NCI-H146 treated with DMSO at 0.1 percent for 48 hours (cell line): ENCODE measurements around the gene FEM1A.
"Not testable (repeated sequence)": the region's sequence is repeated elsewhere in the genome, so short reads cannot be mapped to it uniquely, and the experiment has no call there.

ENCODE experiments used
- DNase-seq: peaks from one replicate; lab custom pipeline; 2025; ENCODE audit not compliant: unreplicated experiment; lab: John Stamatoyannopoulos, UW

The FEM1A gene

DNA sequence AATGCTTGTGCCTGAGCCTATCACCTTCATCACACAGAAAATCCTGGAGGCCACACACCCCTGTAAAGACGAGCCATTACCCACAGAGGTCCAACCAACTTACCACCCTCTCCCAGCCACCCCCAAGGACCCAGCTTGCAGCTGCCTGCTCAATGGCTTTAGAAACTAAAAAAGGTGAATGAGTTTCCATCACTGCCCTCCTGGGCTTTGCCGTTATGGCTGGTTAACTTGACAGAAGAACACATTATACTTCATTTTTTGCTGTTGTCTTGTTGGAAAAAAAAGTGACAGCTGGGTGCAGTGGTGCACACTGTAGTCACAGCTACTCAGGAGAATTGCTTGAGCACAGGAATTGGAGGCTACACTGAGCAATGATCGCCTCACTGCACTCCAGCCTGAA, 17.4 kb upstream of the FEM1A start:
- no peak for DNase-seq

DNA sequence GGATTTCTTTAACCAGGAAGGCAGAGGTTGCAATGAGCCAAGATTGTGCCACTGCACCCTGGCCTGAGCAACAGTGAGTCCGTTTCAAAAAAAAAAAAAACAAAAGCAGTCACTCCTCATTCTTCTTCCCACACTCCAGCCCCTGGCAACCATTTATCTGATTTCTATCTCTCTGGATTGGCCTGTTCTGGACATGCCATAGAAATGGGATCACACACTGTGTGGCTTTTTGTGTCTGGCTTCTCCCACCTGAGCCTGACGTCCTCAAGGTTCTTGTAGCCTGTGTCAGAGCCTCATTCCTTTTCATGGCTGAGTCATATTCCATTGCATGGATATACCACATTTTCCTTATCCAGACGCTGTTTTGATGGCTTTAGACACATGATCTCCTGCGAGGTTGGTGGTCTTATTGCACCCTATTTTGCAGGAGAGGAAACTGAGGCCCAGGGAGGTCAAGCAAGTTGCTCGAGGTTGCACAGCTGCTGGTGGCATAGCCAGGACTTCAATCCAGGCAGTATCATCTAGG, 15.8 kb upstream of the FEM1A start:
- no peak for DNase-seq

DNA sequence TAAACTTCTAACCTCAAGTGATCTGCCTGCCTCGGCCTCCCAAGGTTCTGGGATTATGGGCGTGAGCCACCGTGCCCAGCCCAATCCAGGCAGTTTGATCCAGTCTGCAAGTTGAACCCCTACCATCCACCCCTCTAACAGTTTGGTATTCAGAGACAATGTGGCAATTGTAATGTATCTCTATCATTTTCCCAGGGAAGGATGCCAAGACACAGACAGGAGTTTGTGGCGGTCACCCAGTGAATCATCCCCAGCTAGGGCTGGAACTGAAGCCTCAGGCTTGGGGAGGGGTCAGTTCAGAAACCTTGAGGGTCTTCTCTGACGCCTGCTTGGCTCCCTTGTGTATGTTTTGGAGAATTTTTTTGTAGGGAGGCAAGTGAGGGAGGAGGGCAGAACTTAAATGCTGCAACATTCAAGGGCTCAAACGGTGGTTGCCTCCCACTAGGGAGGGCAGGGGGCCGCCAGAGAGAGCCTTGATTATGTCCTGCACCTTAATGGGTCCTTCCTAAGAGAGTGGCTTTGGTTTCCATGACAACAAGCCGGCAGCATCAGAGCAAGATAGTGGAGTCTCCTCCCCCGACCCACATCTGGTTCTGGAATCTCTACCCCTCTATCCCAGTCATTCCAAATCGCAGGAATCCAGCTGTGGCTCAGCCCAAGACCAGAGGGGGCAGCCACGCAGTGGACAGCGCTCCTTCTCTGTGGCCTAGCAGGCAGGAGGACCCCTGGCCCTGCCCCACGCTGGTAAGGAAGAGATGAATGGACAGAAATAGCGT, 14.9 kb upstream of the FEM1A start:
- DNase-seq, result no peak

DNA sequence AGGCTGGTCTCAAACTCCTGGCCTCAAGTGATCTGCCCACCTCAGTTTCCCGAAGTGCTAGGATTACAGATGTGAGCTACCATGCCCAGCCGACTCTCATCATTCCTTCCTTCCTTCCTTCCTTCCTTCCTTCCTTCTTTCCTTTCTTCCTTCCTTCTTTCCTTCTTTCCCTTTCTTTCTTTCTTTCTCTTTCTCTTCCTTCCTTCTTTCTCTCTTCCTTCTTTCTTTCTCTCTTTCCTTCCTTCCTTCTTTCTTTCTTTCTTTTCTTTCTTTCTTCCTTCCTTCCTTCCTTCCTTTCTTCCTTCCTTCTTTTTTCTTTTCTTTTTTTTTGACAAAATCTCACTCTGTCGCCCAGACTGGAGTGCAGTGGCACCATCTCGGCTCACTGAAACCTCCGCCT, 13.4 kb upstream of the FEM1A start:
- DNase-seq, result not testable (repeated sequence)

DNA sequence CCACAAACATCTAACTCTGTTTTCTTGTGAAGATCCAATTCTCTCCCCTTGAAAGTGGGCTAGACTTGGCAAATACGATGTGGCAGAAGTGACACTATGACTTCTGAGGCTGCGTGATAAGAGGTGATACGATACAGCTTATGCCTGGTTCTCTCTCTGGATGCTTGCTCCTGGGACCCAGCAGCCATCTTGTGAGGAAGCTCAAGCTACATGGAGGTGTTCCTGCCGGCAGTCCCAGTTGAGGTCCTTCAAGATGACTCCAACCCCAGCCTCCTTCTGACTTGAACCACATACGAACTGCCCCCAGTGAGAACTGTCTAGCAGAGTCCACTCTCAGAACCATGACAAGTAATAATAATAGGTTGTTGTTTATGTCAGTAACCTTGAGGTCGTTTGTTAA, 10.7 kb upstream of the FEM1A start:
- DNase-seq, result no peak

DNA sequence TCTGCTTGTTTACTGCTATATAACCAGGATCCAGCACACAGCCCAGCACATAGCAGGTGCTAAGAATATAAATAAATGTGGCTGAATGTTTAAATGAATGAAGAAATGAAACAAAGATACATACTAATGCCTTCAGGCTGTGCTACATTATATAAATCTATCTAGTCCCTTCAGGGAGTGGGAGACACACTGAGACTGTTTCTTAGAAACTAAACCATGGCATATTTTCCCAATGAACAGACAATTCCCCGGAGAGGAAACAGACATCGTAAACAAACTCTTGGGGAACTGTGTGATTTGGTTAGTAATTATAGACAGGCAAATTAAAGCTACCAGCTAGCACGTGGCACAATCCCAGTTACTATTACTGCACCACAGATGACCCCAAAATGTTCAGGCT, 9.7 kb upstream of the FEM1A start:
- DNase-seq, result no peak

DNA sequence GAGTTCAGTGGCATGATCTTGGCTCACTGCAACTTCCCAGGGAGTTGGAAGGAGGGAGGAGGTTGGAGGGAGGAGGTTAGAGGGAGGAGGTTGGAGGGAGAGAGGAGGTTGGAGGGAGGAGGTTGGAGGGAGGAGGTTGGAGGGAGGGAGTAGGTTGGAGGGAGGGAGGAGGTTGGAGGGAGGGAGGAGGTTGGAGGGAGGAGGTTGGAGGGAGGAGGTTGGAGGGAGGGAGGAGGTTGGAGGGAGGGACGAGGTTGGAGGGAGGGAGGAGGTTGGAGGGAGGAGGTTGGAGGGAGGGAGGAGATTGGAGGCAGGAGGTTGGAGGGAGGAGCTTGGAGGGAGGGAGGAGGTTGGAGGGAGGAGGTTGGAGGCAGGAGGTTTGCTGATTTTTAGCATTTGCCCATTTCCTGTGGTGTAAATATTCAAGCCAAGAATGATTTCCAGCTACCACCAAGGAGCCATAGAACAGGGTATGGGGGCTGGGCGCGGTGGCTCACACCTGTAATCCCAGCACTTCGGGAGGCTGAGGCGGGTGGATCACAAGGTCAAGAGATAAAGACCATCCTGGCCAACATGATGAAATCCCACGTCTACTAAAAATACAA, 5.0 kb upstream of the FEM1A start:
- not testable (repeated sequence) for DNase-seq

DNA sequence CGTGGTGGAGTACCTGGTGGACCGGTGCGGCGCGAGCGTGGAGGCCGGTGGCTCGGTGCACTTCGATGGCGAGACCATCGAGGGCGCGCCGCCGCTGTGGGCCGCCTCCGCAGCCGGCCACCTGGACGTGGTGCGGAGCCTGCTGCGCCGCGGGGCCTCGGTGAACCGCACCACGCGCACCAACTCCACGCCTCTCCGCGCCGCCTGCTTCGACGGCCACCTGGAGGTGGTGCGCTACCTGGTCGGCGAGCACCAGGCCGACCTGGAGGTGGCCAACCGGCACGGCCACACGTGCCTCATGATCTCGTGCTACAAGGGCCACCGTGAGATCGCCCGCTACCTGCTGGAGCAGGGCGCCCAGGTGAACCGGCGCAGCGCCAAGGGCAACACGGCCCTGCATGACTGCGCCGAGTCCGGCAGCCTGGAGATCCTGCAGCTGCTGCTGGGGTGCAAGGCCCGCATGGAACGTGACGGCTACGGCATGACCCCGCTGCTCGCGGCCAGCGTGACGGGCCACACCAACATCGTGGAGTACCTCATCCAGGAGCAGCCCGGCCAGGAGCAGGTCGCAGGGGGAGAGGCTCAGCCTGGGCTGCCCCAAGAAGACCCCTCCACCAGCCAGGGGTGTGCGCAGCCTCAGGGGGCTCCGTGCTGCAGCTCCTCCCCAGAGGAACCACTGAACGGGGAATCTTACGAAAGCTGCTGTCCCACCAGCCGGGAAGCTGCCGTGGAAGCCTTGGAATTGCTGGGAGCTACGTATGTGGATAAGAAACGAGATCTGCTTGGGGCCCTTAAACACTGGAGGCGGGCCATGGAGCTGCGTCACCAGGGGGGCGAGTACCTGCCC, 708 bp downstream of the FEM1A start:
- not testable (repeated sequence) for DNase-seq

DNA sequence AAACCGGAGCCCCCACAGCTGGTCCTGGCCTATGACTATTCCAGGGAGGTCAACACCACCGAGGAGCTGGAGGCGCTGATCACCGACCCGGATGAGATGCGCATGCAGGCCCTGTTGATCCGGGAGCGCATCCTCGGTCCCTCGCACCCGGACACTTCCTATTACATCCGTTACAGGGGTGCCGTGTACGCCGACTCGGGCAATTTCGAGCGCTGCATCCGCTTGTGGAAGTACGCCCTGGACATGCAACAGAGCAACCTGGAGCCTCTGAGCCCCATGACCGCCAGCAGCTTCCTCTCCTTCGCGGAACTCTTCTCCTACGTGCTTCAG, 1.3 kb downstream of the FEM1A start:
- not testable (repeated sequence) for DNase-seq

DNA sequence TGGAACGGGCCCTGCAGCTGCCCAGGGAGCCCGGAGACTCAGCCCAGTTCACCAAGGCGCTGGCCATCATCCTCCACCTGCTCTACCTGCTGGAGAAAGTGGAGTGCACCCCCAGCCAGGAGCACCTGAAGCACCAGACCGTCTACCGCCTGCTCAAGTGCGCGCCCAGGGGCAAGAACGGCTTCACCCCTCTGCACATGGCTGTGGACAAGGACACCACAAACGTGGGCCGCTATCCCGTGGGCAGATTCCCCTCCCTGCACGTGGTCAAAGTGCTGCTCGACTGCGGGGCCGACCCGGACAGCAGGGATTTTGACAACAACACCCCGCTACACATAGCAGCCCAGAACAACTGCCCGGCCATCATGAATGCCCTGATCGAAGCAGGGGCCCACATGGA, 1.7 kb downstream of the FEM1A start:
- not testable (repeated sequence) for DNase-seq

DNA sequence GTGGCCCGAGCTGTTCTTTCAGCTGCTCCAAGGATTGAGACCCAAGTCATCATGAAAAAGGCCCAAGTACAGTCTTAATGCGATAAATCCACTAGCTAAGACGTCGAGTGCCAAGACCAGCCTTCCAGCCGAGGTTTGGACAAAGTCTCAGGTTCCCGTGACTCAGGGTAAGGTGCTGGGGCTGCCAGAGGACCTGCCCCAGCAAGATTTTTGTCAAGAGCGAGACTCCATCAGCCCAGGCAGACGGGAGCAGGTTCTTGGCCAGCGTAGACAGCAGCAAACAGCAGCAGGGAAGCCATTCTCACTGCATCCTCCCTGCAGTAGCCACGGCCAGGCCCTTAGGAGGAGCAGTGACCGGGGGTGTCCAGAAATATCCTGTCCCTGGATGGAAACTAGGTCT, 3.4 kb downstream of the FEM1A start:
- DNase-seq, result no peak

DNA sequence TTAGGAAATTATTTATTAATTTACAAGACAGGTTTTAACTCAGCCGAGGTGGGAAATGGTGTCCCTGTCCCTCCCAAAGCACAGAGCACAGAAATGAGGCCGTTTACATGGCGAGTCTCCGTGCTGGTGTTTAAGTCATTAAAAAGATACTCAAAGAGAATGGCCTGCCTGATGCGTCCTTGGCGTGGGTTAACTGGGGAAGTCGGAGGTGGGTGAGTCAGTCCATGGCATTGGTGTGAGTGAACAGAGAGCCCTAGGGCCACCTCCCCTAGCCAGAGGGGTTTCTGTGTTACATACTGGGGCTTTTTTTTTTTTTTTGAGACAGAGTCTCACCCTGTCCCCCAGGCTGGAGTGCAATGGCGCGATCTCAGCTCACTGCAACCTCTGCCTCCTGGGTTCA, 3.9 kb downstream of the FEM1A start:
- DNase-seq, result no peak

DNA sequence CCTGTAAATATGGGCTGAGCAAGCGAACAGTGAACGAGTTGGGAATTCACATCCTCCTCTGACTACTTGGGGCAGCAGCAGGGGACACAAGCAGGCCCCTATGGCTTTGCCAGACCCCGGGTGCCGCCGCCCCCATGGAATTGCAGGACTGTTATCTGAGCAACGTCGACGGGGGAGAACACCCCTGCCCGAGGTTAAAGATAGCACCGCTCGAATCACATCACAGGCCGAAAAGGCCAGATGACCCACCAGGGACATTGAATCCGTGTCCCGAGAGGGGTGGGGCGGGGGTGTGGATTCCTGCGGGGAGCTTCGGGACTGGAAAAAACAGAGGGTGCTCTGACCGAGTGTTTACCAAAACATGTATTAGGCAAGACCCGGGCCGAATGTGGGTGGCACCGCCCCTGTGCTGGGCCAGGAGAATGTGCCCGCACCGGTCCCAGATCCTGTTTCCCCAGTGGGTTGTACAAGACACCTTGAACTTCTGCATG, 9.1 kb downstream of the FEM1A start:
- no peak for DNase-seq

DNA sequence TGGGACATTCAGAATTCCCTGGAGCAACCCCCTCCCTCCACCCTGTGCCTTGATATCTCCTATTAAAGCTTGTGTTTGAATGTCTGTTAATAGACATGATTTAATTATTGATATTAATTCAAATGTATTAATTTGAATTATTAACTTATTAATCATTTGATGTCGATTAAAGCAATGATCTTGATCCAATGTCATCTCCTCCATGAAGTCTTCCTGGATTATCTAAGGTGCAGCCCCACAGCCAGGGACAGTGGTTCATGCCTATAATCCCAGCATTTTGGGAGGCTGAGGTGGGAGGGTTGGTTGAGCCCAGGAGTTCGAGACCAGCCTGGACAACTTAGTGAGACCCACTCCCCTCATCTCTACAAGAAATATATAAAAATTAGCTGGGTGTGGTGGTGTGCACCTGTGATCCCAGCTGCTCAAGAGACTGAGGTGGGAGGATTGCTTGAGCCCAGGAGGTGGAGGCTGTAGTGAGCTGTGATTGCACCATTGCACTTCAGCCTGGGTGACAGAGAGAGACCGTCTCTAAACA, 9.6 kb downstream of the FEM1A start:
- DNase-seq, result no peak

DNA sequence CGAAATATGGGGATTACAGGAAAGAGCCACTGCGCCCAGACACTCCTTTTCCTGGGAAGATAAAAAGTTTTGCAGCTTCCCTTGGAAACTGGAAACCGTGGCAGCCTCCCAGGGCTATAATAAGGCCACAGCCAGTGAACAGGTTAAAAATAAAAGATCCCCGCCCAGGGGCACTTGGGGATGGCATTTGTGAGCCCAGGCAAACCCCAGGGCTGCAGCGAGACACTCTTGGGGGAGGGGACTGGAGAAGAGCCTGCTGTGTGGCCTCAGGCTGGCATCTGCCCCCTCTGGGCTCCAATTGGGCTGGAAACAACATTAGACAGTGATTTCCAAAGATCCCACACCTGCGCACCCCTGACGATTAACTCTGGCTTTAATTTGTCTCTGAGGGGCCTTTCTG, 11.2 kb downstream of the FEM1A start:
- no peak for DNase-seq

DNA sequence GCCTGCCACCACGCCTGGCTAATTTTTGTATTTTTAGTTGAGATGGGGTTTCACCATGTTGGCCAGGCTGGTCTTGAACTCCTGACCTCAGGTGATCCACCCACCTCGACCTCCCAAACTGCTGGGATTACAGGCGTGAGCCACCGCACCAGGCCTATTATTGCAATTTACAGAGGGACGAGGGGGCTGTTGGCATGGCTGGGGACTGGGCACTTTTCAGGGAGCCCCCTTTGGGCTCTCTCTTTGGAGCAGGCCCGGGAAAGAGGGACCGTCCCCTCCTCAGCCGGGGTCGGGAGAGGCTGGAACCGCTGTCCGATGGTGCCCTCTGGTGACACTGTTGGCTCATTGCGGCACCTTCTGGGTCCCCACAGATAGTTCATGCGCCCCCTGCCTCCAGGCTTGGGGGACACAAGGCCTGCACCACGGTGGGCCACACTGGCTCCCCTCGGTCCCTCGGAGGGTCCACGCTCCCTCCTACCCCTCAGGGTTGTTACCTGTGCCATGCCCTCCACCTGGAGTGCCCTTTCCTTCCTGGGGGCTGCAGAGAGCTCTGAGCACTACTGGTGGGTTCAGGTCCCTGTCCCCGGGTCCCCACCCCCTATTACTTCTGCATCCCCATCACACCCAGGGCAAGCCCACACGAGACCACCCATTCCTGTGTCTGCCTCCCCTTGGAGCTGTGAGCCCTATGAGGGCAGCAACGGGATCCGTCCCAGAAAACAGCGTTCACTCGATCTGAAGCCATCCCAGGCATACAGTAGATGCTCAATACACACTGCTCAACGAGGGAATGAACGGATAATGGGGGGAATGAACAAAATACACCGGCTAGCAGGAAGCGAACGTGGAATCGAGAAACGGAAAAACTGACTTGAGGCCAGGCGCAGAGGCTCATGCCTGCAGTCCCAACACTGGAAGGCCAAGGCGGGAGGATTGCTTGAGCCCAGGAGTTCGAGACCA, 12.5 kb downstream of the FEM1A start:
- no peak for DNase-seq

DNA sequence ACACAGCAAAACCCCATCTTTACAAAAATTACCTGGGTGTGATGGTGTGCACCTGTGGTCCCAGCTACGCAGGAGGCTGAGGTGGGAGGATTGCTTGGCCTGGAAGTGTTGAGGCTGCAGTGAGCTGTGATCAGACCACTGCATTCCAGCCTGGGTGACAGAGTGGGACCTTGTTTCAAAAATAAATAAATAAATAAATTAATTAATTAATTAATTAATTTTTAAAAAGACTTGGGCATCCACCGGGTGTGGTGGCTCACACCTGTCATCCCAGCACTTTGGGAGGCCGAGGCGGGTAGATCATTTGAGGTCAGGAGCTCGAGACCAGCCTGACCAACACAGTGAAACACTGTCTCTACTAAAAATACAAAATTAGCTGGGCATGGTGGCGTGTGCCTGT, 13.6 kb downstream of the FEM1A start:
- DNase-seq, result not testable (repeated sequence)

DNA sequence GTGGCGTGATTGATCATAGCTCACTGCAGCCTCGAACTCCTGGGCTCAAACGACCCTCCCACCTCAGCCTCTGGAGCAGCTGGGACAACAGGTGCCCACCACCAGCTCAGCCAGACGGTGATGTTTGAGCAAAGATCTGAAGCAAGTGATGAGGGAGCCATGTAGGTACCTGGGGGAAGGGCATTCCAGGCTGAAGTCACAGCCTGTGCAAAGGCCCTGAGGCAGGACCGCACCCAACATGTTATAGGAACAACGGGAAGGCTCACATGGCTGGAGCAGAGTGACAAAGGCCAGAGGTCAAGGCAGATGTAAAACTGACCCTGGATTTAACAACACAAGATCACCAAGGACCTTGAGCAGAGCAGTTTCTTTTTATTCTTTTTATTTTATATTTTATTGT, 14.8 kb downstream of the FEM1A start:
- no peak for DNase-seq

DNA sequence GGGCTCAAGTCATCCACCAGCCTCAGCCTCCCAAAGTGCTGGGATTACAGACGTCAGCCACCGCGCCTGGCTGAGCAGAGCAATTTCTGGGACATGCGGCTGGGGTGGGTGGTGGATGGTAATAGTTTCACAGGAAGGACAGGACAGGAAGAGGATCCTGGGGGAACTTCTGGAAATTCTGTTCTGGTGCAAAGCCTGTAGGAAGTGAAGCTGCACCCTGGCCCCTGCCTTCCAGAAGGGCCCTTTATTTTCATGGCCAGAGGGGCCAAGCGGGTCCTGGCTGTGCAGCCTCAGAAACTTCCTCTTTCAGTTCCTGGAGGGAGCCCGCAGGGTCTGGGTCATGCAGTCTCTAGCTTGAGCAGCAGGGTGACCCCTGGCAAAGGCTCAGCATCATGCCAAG, 15.7 kb downstream of the FEM1A start:
- no peak for DNase-seq
